GM12873 (cell line): ENCODE data around the gene MAZ.

Experiments used
- TF ChIP-seq, protein P1 (sequence below): IDR thresholded peaks from 2 replicates; pipeline ENCODE4 v1.5.1; 2012; ENCODE audit warnings: low read depth, mild to moderate bottlenecking, moderate library complexity, low read length, control low read depth; ENCODE audit not compliant: insufficient read depth; ENCODE audit errors: missing control alignments

The MAZ gene

GRCh38 chr16:29843931-29844330 is 37.6 kb downstream of the MAZ start:
- TF ChIP-seq, protein P1, sequence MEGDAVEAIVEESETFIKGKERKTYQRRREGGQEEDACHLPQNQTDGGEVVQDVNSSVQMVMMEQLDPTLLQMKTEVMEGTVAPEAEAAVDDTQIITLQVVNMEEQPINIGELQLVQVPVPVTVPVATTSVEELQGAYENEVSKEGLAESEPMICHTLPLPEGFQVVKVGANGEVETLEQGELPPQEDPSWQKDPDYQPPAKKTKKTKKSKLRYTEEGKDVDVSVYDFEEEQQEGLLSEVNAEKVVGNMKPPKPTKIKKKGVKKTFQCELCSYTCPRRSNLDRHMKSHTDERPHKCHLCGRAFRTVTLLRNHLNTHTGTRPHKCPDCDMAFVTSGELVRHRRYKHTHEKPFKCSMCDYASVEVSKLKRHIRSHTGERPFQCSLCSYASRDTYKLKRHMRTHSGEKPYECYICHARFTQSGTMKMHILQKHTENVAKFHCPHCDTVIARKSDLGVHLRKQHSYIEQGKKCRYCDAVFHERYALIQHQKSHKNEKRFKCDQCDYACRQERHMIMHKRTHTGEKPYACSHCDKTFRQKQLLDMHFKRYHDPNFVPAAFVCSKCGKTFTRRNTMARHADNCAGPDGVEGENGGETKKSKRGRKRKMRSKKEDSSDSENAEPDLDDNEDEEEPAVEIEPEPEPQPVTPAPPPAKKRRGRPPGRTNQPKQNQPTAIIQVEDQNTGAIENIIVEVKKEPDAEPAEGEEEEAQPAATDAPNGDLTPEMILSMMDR = no peak

GRCh38 chr16:29844575-29845331 is 38.4 kb downstream of the MAZ start:
- TF ChIP-seq, protein P1 = no peak

- TF ChIP-seq, protein P1 = no peak
Measured at GRCh38 chr16:29845656-29846055, 39.3 kb downstream of the MAZ start.

GRCh38 chr16:29848420-29849297 is 42.3 kb downstream of the MAZ start:
- TF ChIP-seq, protein P1 = peak; percentile 99

DNA sequence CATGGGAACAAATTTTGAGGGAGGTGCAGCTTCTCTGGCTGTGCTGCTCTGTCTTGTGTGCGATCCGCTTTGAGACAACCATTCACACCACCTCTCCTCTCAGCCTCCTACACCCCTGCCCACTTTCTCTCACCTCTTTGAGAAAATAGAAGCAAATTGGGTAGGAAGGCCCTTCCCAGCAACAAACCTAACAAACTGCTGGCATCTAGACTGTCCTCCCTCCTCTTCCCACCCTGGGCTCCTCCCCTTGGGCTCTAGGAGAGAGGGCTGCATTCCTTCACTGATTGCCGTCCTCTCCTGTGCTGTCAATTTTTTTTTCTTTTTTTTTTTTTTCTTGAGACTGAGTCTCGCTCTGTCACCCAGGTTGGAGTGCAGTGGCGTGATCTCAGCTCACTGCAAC is 43.2 kb downstream of the MAZ start:
- TF ChIP-seq, protein P1 = no peak

- TF ChIP-seq, protein P1 = no peak
Measured at GRCh38 chr16:29850998-29851397, 44.7 kb downstream of the MAZ start.

DNA sequence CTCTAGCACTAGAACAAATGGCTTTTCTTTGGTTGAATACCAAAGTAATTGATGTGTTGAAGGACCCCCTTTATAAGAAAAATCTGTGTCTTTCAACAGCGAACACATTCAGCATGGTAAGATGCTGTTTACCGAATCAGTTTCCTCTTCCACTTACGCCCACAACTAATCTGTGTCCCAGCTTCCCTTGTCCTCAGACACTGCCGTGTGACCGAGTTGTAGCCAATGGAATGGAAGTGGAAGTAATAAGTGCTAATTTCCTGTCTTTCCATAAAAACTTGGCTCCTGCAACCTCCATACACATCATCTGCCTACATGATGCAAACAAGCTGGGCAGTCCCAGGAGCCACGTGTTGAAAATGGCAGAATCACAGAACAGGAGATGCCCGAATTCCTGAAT is 46.3 kb downstream of the MAZ start:
- TF ChIP-seq, protein P1 = no peak
